Activated naive CD4-positive, alpha-beta T cell treated with anti-CD3 and anti-CD28 coated beads, Interleukin-2, amount 50 U/mL, for 16 hours (primary cell): Measurements from ENCODE around the gene NDUFAB1.
"Not testable (repeated sequence)": the region's sequence is repeated elsewhere in the genome, so short reads cannot be mapped to it uniquely, and the experiment has no call there.

Experiments used
- DNase-seq: peaks from one replicate; pipeline ENCODE4 v3.0.0-alpha.2; 2020

The NDUFAB1 gene

GRCh38 chr16:23549938-23550337 lies 46.2 kb downstream of the NDUFAB1 start:
- DNase-seq, result no peak

- DNase-seq, result no peak
Measured at GRCh38 chr16:23544436-23544835, 51.7 kb downstream of the NDUFAB1 start.

GRCh38 chr16:23540817-23541178 lies 55.3 kb downstream of the NDUFAB1 start:
- DNase-seq, result not testable (repeated sequence)

DNA sequence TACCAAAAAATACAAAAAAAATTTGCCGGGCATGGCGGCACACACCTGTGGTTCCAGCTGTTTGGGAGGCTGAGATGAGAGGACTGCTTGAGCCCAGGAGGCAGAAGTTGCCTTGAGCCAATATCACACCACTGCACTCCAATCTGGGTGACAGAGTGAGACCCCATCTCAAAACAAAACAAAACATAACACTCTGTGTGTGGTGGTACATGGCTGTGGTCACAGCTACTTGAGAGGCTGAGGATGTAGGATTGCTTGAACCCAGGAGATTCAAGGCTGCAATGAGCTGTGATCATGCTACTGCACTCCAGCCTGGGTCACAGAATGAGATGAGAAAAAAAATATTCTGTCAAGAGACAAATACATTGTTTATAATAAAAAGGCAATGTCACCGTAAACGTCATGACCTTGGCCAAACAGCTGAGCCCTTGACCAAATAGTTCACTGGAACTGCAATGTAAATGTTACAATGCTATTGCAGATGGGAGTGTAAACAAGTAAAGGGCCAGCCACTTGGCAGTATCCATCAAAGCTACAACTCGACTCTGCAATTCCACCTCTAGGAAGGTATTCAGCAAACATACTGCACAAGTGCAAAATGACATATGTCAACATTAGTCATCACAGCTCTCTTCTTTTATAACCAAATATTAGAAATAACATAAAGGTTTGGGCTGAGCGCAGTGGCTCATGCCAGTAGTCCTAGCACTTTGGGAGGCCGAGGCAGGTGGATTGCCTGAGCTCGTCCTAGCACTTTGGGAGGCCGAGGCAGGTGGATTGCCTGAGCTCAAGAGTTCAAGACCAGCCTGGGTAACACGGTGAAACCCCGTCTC lies 55.9 kb downstream of the NDUFAB1 start:
- no peak for DNase-seq

- no peak for DNase-seq
Measured at GRCh38 chr16:23538919-23539278, 57.2 kb downstream of the NDUFAB1 start.

GRCh38 chr16:23537390-23537789 lies 58.7 kb downstream of the NDUFAB1 start:
- no peak for DNase-seq

DNA sequence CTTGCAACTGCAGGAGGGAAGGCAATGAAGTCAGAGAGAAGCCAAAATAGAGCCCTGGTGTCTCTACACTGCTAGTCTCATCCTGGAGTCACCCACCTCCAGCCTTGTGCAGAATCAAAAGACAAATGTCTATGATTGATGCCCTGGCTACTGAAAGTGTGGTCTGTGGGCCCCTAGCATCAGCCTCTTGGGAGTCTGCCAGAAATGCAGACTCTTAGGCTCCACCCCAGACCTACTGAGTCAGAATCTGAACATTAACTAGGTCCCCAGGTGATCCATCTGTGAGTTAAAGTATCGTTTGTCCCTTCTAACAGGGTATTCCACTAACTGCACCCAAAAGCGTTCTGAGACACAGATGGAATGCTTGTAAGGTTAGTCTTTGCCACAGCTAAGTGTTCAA lies 60.2 kb downstream of the NDUFAB1 start:
- no peak for DNase-seq

GRCh38 chr16:23534868-23535860 lies 61.0 kb downstream of the NDUFAB1 start:
- DNase-seq, result no peak

DNA sequence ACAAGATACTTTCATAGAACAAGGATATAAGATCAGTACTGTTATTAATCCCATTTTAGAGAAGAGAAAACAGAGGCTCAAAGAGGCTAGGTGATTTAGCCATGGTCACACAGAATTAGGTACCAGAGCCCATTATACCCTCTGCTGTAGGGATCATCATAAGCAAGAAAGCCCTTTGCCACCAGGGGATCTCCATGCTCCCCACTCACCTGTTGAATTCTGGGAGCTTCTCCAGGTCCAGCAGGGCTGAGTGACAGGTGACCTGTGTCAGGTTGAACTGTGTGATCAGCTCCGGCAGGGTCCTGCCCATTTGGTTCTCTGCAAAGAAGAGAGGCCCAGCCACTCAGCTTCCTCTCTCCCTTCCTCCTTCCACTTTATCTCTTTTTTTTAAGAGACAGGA lies 63.7 kb downstream of the NDUFAB1 start:
- DNase-seq, result no peak
